OCI-LY3 (cell line): Measurements from ENCODE around the gene ETV3L.

ENCODE experiments used
- EZH2phosphoT487 ChIP-seq: fragments of 200-600 bp; shearing (Covaris generic); IDR thresholded peaks from 2 replicates; pipeline ENCODE4 v1.6.1; 2018; ENCODE audit warnings: antibody characterized with exemption, mixed run types, low read depth
- TF ChIP-seq, protein P1 (sequence below): fragments of 200-600, 300-600 bp; sonication (generic); IDR thresholded peaks from 2 replicates; pipeline ENCODE4 v1.5.1; 2014; ENCODE audit warnings: antibody characterized with exemption, low read length, low read depth

DNA sequence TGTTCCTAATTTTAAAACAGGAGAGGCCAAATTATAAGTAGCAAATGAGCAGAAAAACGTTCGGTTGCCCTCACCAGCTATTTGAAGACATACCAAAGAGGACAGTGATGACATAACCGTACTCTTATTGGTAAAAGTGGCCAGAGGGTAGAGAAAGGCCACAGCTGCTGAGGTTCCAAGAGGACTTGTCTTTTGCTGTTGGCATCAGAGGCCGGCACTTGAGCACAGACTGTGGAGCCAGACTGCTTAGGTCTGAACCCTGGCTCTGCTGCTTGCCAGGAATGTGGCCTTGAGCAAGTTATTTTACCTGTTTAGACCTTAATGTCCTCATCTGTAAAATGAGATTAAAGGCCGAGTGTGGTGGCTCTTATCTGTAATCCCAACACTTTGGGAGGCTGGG, 14.9 kb downstream of the ETV3L start:
- TF ChIP-seq, protein P1, sequence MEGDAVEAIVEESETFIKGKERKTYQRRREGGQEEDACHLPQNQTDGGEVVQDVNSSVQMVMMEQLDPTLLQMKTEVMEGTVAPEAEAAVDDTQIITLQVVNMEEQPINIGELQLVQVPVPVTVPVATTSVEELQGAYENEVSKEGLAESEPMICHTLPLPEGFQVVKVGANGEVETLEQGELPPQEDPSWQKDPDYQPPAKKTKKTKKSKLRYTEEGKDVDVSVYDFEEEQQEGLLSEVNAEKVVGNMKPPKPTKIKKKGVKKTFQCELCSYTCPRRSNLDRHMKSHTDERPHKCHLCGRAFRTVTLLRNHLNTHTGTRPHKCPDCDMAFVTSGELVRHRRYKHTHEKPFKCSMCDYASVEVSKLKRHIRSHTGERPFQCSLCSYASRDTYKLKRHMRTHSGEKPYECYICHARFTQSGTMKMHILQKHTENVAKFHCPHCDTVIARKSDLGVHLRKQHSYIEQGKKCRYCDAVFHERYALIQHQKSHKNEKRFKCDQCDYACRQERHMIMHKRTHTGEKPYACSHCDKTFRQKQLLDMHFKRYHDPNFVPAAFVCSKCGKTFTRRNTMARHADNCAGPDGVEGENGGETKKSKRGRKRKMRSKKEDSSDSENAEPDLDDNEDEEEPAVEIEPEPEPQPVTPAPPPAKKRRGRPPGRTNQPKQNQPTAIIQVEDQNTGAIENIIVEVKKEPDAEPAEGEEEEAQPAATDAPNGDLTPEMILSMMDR, result no peak
- TF ChIP-seq EZH2phosphoT487, result no peak
